GM20000 (cell line): Measurements from ENCODE around the gene CREB5.
A peak's percentile ranks its signal among the peaks of the same experiment; 100 is the strongest.

ENCODE experiments used
- DNase-seq: peaks from one replicate; pipeline ENCODE4 v3.0.0; 2012; ENCODE audit warnings: low spot score
- CTCF ChIP-seq: IDR thresholded peaks from 2 replicates; pipeline ENCODE4 v1.5.1; 2012; ENCODE audit warnings: mild to moderate bottlenecking, control low read depth; ENCODE audit errors: extremely low read depth, missing control alignments

Gene CREB5

GRCh38 chr7:28623105-28623730 is 210.9 kb downstream of the CREB5 start:
- peak; percentile 21 for DNase-seq
- TF ChIP-seq CTCF = no peak

- TF ChIP-seq CTCF = no peak
- no peak for DNase-seq
Measured at GRCh38 chr7:28623863-28624262, 211.5 kb downstream of the CREB5 start.

- no peak for DNase-seq
- no peak for TF ChIP-seq CTCF
Measured at GRCh38 chr7:28625432-28625831, 213.1 kb downstream of the CREB5 start.

- TF ChIP-seq CTCF = no peak
Measured at GRCh38 chr7:28626221-28626620, 213.9 kb downstream of the CREB5 start.

GRCh38 chr7:28626624-28627262 is 214.4 kb downstream of the CREB5 start:
- peak; percentile 52 for TF ChIP-seq CTCF
- peak; percentile 48 for DNase-seq

More at GRCh38 chr7:28626221-28626620, 213.9 kb downstream of the CREB5 start:
- no peak for DNase-seq

GRCh38 chr7:28627263-28627653 is 214.9 kb downstream of the CREB5 start:
- no peak for TF ChIP-seq CTCF
- DNase-seq = no peak

GRCh38 chr7:28627896-28628295 is 215.6 kb downstream of the CREB5 start:
- no peak for DNase-seq
- TF ChIP-seq CTCF = no peak
